Measurements from ENCODE around the gene CFP. TPM values are rescaled to one million over a fixed set of nuclear protein-coding genes. Genes with fewer than 3 reads are reported as not detected.

Gene CFP
- total RNA-seq, 6 experiments from 2014 or later = 0.05 to 0.28 (median 0.13) TPM

GRCh38 chrX:47650164-47651042 is 20.7 kb upstream of the CFP start, which contains the start of gene ELK1:
TSS of gene ELK1 (minus strand) at chrX:47650563. CDS start at chrX:47641441, 9,122 bp downstream.
- no peak; the same call in 1 of the 2 replicates for TF ChIP-seq CTCF (IDR thresholded peaks at IDR 0.05)
- H3K36me3 Mint-ChIP-seq (ENCODE audit: low read depth) = peaks cover 33% of the 10 kb centered on the region
- peak; percentile 97 for DNase-seq
- no peaks in the 10 kb centered on the region for H3K9me3 Mint-ChIP-seq
- peak within 1 kb of the TSS; percentile 96 for H3K27ac Mint-ChIP-seq
- H3K27me3 Mint-ChIP-seq (ENCODE audit: insufficient read depth) = peaks cover 5% of the 10 kb centered on the region; the same call in 1 of the 2 replicates
- H3K4me3 Mint-ChIP-seq = peak within 1 kb of the TSS; percentile 87
- peaks cover 54% of the 10 kb centered on the region for H3K4me1 Mint-ChIP-seq (ENCODE audit: low read depth)

GRCh38 chrX:47649781-47650163 is 20.0 kb upstream of the CFP start:
- TF ChIP-seq CTCF (IDR thresholded peaks at IDR 0.05) = no peak
- peaks cover 61% of the 10 kb centered on the region for H3K4me1 Mint-ChIP-seq (ENCODE audit: low read depth)
- H3K4me3 Mint-ChIP-seq = peak overlapping the region; percentile 87
- H3K27me3 Mint-ChIP-seq (ENCODE audit: insufficient read depth) = peaks cover 5% of the 10 kb centered on the region; the same call in 1 of the 2 replicates
- no peak for DNase-seq
- H3K27ac Mint-ChIP-seq = peak overlapping the region; percentile 96
- H3K36me3 Mint-ChIP-seq (ENCODE audit: low read depth) = peaks cover 33% of the 10 kb centered on the region
- no peaks in the 10 kb centered on the region for H3K9me3 Mint-ChIP-seq

- Mint-ChIP-seq H3K4me1 (ENCODE audit: low read depth) (peaks cover 63% of the 10 kb centered on the region), H3K9me3 (no peaks in the 10 kb centered on the region), H3K27me3 (ENCODE audit: insufficient read depth) (peaks cover 5% of the 10 kb centered on the region; the same call in 1 of the 2 replicates), H3K36me3 (ENCODE audit: low read depth) (peaks cover 33% of the 10 kb centered on the region), H3K4me3 (peak overlapping the region; percentile 87), H3K27ac (peak overlapping the region; percentile 96)
- no peak for DNase-seq
- TF ChIP-seq CTCF (IDR thresholded peaks at IDR 0.05) = no peak
These were observed 19.5 kb upstream of the CFP start for GRCh38 chrX:47649271-47649670.

GRCh38 chrX:47648376-47648775 is 18.6 kb upstream of the CFP start:
- no peak for DNase-seq
- Mint-ChIP-seq H3K9me3 (no peaks in the 10 kb centered on the region), H3K27me3 (ENCODE audit: insufficient read depth) (peaks cover 5% of the 10 kb centered on the region; the same call in 1 of the 2 replicates), H3K27ac (peak overlapping the region; percentile 77), H3K4me3 (peak overlapping the region; percentile 87), H3K4me1 (ENCODE audit: low read depth) (peaks cover 63% of the 10 kb centered on the region), H3K36me3 (ENCODE audit: low read depth) (peaks cover 33% of the 10 kb centered on the region)
- TF ChIP-seq CTCF (IDR thresholded peaks at IDR 0.05) = no peak

GRCh38 chrX:47646636-47647035 is 16.9 kb upstream of the CFP start:
- Mint-ChIP-seq H3K4me1 (ENCODE audit: low read depth) (peaks cover 49% of the 10 kb centered on the region), H3K4me3 (0 out of 2 replicates have a peak overlapping the region, but pooled peaks have one; percentile 28), H3K27me3 (ENCODE audit: insufficient read depth) (peaks cover 5% of the 10 kb centered on the region; the same call in 1 of the 2 replicates), H3K36me3 (ENCODE audit: low read depth) (peaks cover 19% of the 10 kb centered on the region), H3K27ac (no peak overlapping the region), H3K9me3 (no peaks in the 10 kb centered on the region)
- no peak for DNase-seq
- TF ChIP-seq CTCF (IDR thresholded peaks at IDR 0.05) = no peak

Measured in HFFc6 (cell line).